ENCODE measurements around the gene RIN3.

GRCh38 chr14:92670160-92670559 is 156.6 kb downstream of the RIN3 start:
- TF ChIP-seq, protein P1, sequence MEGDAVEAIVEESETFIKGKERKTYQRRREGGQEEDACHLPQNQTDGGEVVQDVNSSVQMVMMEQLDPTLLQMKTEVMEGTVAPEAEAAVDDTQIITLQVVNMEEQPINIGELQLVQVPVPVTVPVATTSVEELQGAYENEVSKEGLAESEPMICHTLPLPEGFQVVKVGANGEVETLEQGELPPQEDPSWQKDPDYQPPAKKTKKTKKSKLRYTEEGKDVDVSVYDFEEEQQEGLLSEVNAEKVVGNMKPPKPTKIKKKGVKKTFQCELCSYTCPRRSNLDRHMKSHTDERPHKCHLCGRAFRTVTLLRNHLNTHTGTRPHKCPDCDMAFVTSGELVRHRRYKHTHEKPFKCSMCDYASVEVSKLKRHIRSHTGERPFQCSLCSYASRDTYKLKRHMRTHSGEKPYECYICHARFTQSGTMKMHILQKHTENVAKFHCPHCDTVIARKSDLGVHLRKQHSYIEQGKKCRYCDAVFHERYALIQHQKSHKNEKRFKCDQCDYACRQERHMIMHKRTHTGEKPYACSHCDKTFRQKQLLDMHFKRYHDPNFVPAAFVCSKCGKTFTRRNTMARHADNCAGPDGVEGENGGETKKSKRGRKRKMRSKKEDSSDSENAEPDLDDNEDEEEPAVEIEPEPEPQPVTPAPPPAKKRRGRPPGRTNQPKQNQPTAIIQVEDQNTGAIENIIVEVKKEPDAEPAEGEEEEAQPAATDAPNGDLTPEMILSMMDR (conservative IDR thresholded peaks at IDR 0.05; ENCODE audit: low read depth, low read length), result no peak
- TF ChIP-seq EZH2phosphoT487 (IDR thresholded peaks at IDR 0.05; ENCODE audit: borderline replicate concordance, low read length), result no peak
- no peak for TF ChIP-seq EZH2 (IDR thresholded peaks at IDR 0.05; ENCODE audit: low read length, unreplicated experiment)

Measured in PC-3 (cell line).